BLaER1 (cell line): ENCODE results near the gene KIF15.
"Not testable (repeated sequence)": the region's sequence is repeated elsewhere in the genome, so short reads cannot be mapped to it uniquely, and the experiment has no call there.

Experiments
- H3K27ac ChIP-seq: shearing (Covaris generic); formaldehyde crosslinking; 2 replicates; pipeline ENCODE4 v1.8.1; 2022
- H3K27me3 ChIP-seq: shearing (Covaris generic); formaldehyde crosslinking; 2 replicates; pipeline ENCODE4 v1.8.1; 2022
- H3K36me3 ChIP-seq: shearing (Covaris generic); formaldehyde crosslinking; 2 replicates; pipeline ENCODE4 v1.8.1; 2022
- H3K4me1 ChIP-seq: shearing (Covaris generic); formaldehyde crosslinking; 2 replicates; pipeline ENCODE4 v1.8.1; 2022
- H3K4me2 ChIP-seq: shearing (Covaris generic); formaldehyde crosslinking; 2 replicates; pipeline ENCODE4 v1.8.1; 2022
- H3K4me3 ChIP-seq: shearing (Covaris generic); formaldehyde crosslinking; 2 replicates; pipeline ENCODE4 v1.8.1; 2022
- H3K9ac ChIP-seq: shearing (Covaris generic); formaldehyde crosslinking; 2 replicates; pipeline ENCODE4 v1.8.1; 2022
- H3K9me3 ChIP-seq: shearing (Covaris generic); formaldehyde crosslinking; 2 replicates; pipeline ENCODE4 v1.8.1; 2022
- H4K20me1 ChIP-seq: shearing (Covaris generic); formaldehyde crosslinking; 2 replicates; pipeline ENCODE4 v1.8.1; 2022
- Cebpa-rat ChIP-seq: shearing (Covaris generic); IDR thresholded peaks from 2 replicates; pipeline ENCODE4 v1.8.1; 2022

Gene KIF15

DNA sequence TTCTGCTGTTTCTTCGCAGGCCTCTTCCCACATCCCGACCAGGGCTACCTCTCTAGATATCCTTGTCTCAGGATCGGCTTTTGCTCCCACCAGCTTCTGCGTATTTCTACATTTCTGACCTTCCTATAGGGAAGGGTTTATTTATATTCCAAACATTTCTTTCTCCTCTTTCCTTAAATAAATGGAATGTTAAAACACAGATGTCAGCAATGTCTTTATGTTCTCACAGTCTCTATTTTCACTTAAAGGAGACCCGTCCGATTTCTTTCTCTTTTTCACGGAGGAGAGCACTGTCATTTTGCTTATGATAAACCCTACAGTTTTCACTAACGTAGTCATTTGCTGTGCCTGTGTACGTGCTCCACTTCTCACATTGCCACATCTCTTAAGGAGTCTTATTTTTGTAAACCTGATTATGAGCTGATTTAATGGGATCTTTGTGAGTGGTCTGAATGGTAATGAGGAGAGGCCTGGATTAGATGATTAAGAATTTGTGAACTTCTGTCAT, 630 bp downstream of the KIF15 start:
- H3K36me3 ChIP-seq = peaks cover 72% of the 10 kb centered on the region
- H3K27me3 ChIP-seq = no peaks in the 10 kb centered on the region
- H3K9ac ChIP-seq = peak overlapping the region; percentile 92
- peaks cover 24% of the 10 kb centered on the region for H3K4me1 ChIP-seq
- H3K4me3 ChIP-seq = peak overlapping the region; percentile 91
- no peaks in the 10 kb centered on the region for H4K20me1 ChIP-seq
- no peak for TF ChIP-seq Cebpa-rat
- H3K4me2 ChIP-seq = peak overlapping the region; percentile 90
- H3K27ac ChIP-seq = peak overlapping the region; percentile 91
- peaks cover 77% of the 10 kb centered on the region for H3K9me3 ChIP-seq

DNA sequence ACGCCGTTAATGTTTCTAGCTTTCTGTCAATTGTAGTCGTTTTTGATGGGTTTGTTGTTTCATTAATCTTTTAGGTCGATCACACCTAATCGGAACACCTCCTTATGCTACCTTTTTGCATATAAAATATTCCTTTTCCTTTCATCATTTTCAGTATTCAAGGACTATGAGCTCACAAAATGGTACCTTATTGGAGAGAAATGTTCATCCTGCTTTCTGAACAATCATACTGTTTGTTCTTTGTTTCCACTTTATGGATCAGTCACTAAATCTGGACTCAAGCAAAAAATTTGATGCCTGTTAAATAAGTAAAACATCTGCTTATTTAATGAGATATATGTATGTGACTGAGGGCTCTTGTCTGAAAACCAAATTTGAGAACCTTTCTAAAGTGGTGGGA, 1.1 kb downstream of the KIF15 start:
- Histone ChIP-seq H3K27ac (peak overlapping the region; percentile 91; the same call in 1 of the 2 replicates), H3K9ac (peak overlapping the region; percentile 92), H3K36me3 (peaks cover 72% of the 10 kb centered on the region), H3K9me3 (peaks cover 77% of the 10 kb centered on the region), H3K4me1 (peaks cover 24% of the 10 kb centered on the region), H4K20me1 (no peaks in the 10 kb centered on the region), H3K27me3 (no peaks in the 10 kb centered on the region), H3K4me2 (peak overlapping the region; percentile 90), H3K4me3 (peak overlapping the region; percentile 91)
- no peak for TF ChIP-seq Cebpa-rat

- Histone ChIP-seq H3K27me3 (no peaks in the 10 kb centered on the region), H3K4me2 (no peak overlapping the region), H3K27ac (no peak overlapping the region), H4K20me1 (no peaks in the 10 kb centered on the region), H3K36me3 (peaks cover 72% of the 10 kb centered on the region), H3K4me3 (no peak overlapping the region), H3K9ac (no peak overlapping the region), H3K4me1 (peaks cover 24% of the 10 kb centered on the region), H3K9me3 (peaks cover 77% of the 10 kb centered on the region)
- TF ChIP-seq Cebpa-rat = no peak
These were observed 2.7 kb downstream of the KIF15 start for GRCh38 chr3:44764248-44764647.

GRCh38 chr3:44771424-44772098, 10.0 kb downstream of the KIF15 start:
- Histone ChIP-seq H3K27me3 (no peaks in the 10 kb centered on the region), H3K4me2 (no peak overlapping the region), H3K9ac (no peak overlapping the region), H3K4me1 (no peaks in the 10 kb centered on the region), H3K36me3 (peaks cover 100% of the 10 kb centered on the region), H3K27ac (no peak overlapping the region), H3K9me3 (peaks cover 76% of the 10 kb centered on the region), H3K4me3 (peak overlapping the region; percentile 13; the same call in 1 of the 2 replicates), H4K20me1 (no peaks in the 10 kb centered on the region)
- no peak for TF ChIP-seq Cebpa-rat

GRCh38 chr3:44772099-44772442, 10.5 kb downstream of the KIF15 start:
- Histone ChIP-seq H3K9me3 (peaks cover 70% of the 10 kb centered on the region), H4K20me1 (no peaks in the 10 kb centered on the region), H3K4me2 (no peak overlapping the region), H3K4me3 (peak overlapping the region; percentile 13; the same call in 1 of the 2 replicates), H3K9ac (no peak overlapping the region), H3K4me1 (no peaks in the 10 kb centered on the region), H3K36me3 (peaks cover 100% of the 10 kb centered on the region), H3K27ac (no peak overlapping the region), H3K27me3 (no peaks in the 10 kb centered on the region)
- no peak for TF ChIP-seq Cebpa-rat

- peaks cover 93% of the 10 kb centered on the region for H3K36me3 ChIP-seq
- H3K27ac ChIP-seq = no peak overlapping the region
- H3K9me3 ChIP-seq = no peaks in the 10 kb centered on the region
- H3K4me3 ChIP-seq = no peak overlapping the region
- TF ChIP-seq Cebpa-rat = no peak
- H3K4me1 ChIP-seq = no peaks in the 10 kb centered on the region
- H3K4me2 ChIP-seq = no peak overlapping the region
- H3K27me3 ChIP-seq = no peaks in the 10 kb centered on the region
- H3K9ac ChIP-seq = no peak overlapping the region
- H4K20me1 ChIP-seq = no peaks in the 10 kb centered on the region
These were observed 21.3 kb downstream of the KIF15 start for GRCh38 chr3:44782891-44783290.

- Histone ChIP-seq H4K20me1 (no peaks in the 10 kb centered on the region), H3K9me3 (no peaks in the 10 kb centered on the region), H3K36me3 (peaks cover 100% of the 10 kb centered on the region), H3K4me2 (no peak overlapping the region), H3K4me3 (no peak overlapping the region), H3K27me3 (no peaks in the 10 kb centered on the region), H3K27ac (no peak overlapping the region), H3K9ac (no peak overlapping the region), H3K4me1 (no peaks in the 10 kb centered on the region)
- no peak for TF ChIP-seq Cebpa-rat
These were observed 33.6 kb downstream of the KIF15 start for GRCh38 chr3:44795197-44795596.

DNA sequence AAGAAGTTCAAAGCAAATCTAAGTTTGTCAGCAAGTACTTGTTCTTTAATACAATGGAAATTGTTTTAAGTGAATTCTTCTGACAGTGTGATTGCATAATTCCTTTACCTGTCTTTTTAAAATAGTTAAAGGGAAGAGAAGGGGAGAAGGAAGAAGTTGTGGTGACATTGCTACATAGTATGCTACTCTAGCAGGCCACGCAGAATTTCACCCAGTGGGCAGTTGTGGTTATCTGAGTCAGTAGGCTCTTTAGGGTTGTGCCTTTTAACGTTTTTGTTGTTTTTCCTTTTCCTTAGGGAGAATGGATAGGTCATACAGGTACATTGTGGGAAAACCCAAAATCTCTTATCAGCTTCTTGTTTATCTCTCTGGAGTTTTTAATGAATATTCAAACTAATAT, 40.4 kb downstream of the KIF15 start:
- no peaks in the 10 kb centered on the region for H3K9me3 ChIP-seq
- peaks cover 97% of the 10 kb centered on the region for H3K36me3 ChIP-seq
- no peaks in the 10 kb centered on the region for H4K20me1 ChIP-seq
- no peaks in the 10 kb centered on the region for H3K27me3 ChIP-seq
- no peak overlapping the region for H3K4me3 ChIP-seq
- no peak for TF ChIP-seq Cebpa-rat
- no peak overlapping the region for H3K27ac ChIP-seq
- no peak overlapping the region for H3K4me2 ChIP-seq
- no peak overlapping the region for H3K9ac ChIP-seq
- H3K4me1 ChIP-seq = no peaks in the 10 kb centered on the region

DNA sequence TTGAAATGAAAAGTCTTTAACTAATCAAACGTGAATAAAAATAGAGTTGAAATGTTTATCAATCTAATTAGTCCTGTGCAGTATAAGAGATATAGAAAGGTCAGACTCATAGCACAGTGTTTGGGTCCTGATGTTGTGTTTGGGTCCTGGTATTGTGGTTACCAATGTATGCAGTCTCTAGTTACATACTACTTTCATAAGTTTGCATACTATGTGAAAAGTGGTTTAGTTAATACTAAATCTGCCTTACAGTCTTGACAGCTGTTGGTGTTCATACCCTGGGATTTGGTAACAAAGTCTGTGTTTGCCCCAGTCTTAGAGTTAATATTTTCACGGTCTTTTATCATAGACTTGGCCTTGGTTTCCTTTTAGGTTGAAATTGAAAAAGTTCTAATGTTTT, 41.7 kb downstream of the KIF15 start:
- H3K9me3 ChIP-seq = no peaks in the 10 kb centered on the region
- peaks cover 96% of the 10 kb centered on the region for H3K36me3 ChIP-seq
- H3K4me1 ChIP-seq = no peaks in the 10 kb centered on the region
- H3K4me3 ChIP-seq = no peak overlapping the region
- no peaks in the 10 kb centered on the region for H3K27me3 ChIP-seq
- no peak overlapping the region for H3K27ac ChIP-seq
- no peak overlapping the region for H3K9ac ChIP-seq
- no peaks in the 10 kb centered on the region for H4K20me1 ChIP-seq
- no peak for TF ChIP-seq Cebpa-rat
- H3K4me2 ChIP-seq = no peak overlapping the region

GRCh38 chr3:44805960-44806359, 44.4 kb downstream of the KIF15 start:
- no peaks in the 10 kb centered on the region for H3K27me3 ChIP-seq
- no peaks in the 10 kb centered on the region for H3K9me3 ChIP-seq
- no peaks in the 10 kb centered on the region for H4K20me1 ChIP-seq
- no peak for TF ChIP-seq Cebpa-rat
- H3K36me3 ChIP-seq = peaks cover 95% of the 10 kb centered on the region
- H3K4me1 ChIP-seq = no peaks in the 10 kb centered on the region
- H3K27ac ChIP-seq = no peak overlapping the region
- no peak overlapping the region for H3K4me3 ChIP-seq
- H3K4me2 ChIP-seq = no peak overlapping the region
- H3K9ac ChIP-seq = no peak overlapping the region

DNA sequence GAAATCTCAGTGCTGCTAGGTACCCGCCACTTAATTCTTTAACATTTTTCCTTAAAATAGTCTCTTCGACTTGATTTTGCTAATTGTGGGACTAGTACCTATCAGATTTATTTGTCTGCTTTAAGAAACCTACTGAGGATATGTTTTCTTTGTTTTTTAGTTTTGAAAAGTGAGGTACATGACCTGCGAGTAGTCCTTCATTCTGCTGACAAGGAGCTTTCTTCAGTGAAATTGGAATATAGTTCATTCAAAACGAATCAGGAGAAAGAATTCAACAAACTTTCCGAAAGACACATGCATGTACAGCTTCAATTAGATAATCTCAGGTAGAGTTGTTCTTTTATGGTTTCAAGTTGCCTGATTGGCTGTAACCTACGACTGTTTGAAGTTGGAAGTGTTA, 53.2 kb downstream of the KIF15 start:
- Histone ChIP-seq H3K9ac (no peak overlapping the region), H3K4me1 (no peaks in the 10 kb centered on the region), H3K4me3 (no peak overlapping the region), H3K36me3 (peaks cover 90% of the 10 kb centered on the region), H3K27ac (no peak overlapping the region), H3K4me2 (no peak overlapping the region), H4K20me1 (no peaks in the 10 kb centered on the region), H3K9me3 (peaks cover 12% of the 10 kb centered on the region), H3K27me3 (no peaks in the 10 kb centered on the region)
- TF ChIP-seq Cebpa-rat = no peak

- not testable (repeated sequence) for H3K4me3 ChIP-seq, H4K20me1 ChIP-seq, H3K27me3 ChIP-seq, H3K27ac ChIP-seq, H3K4me2 ChIP-seq, H3K4me1 ChIP-seq, H3K9ac ChIP-seq
- H3K36me3 ChIP-seq = peaks cover 78% of the 10 kb centered on the region
- peaks cover 21% of the 10 kb centered on the region for H3K9me3 ChIP-seq
These were observed 54.7 kb downstream of the KIF15 start for GRCh38 chr3:44816334-44816733.

- H3K4me3 ChIP-seq, H3K4me1 ChIP-seq, H3K9ac ChIP-seq, H4K20me1 ChIP-seq, H3K4me2 ChIP-seq, H3K27ac ChIP-seq, H3K27me3 ChIP-seq: not testable (repeated sequence)
- H3K36me3 ChIP-seq = peaks cover 71% of the 10 kb centered on the region
- H3K9me3 ChIP-seq = peaks cover 29% of the 10 kb centered on the region
These were observed 59.6 kb downstream of the KIF15 start for GRCh38 chr3:44821206-44821605.
